ENCODE data around the gene PCDH9. TPM values are rescaled to one million over a fixed set of nuclear protein-coding genes. Genes with fewer than 3 reads are reported as not detected.

PCDH9 gene
- total and polyA plus RNA-seq, 2 experiments from 2014 or later = 0.31 to 0.52 TPM

DNA sequence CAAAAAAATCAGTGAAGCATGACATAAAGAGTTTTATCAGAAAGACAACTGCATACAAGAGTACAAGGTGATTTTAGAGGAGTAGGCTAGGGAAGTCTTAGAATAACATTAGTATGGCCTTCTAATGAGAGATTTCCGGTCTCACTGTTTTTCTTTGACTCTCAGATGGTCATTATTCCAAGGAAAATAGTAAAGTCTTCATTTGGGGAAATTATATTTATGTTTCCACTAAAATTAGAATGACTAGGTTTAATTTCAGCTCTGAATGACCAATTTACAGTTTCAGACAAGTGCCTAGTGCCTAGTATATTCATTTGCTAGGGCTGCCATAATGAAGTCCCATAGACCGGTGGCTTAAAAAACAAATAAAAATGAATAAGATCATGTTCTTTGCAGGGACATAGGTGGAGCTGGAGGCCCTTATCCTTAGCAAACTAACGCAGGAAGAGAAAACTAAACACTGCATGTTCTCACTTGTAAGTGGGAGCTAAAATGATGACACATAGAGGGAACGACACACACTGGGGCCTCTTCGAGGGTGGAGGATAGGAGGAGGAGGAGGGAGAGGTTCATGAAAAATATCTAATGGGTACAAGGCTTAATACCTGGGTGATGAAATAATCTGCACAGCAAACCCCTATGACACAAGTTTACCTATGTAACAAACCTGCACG is 303.1 kb downstream of the PCDH9 start:
- H3K4me1 ChIP-seq (ENCODE audit: insufficient read depth) = peaks cover 16% of the 10 kb centered on the region
- TF ChIP-seq JUNB (IDR thresholded peaks at IDR 0.05; ENCODE audit: unreplicated experiment) = no peak
- TF ChIP-seq, protein P1, sequence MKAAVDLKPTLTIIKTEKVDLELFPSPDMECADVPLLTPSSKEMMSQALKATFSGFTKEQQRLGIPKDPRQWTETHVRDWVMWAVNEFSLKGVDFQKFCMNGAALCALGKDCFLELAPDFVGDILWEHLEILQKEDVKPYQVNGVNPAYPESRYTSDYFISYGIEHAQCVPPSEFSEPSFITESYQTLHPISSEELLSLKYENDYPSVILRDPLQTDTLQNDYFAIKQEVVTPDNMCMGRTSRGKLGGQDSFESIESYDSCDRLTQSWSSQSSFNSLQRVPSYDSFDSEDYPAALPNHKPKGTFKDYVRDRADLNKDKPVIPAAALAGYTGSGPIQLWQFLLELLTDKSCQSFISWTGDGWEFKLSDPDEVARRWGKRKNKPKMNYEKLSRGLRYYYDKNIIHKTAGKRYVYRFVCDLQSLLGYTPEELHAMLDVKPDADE (IDR thresholded peaks at IDR 0.05) = no peak
- no peak for TF ChIP-seq EZH2phosphoT487 (IDR thresholded peaks at IDR 0.05; ENCODE audit: unreplicated experiment)
- TF ChIP-seq ZNF462 (CRISPR knock-in tag; IDR thresholded peaks at IDR 0.05) = no peak
- no peak for TF ChIP-seq STAT1 (IDR thresholded peaks at IDR 0.05; ENCODE audit: unreplicated experiment)
- no peak for TF ChIP-seq CREB1 (CRISPR knock-in tag; IDR thresholded peaks at IDR 0.05; ENCODE audit: low read depth)
- no peaks in the 10 kb centered on the region for H3K9me2 ChIP-seq (ENCODE audit: insufficient read depth)
- Mint-ChIP-seq H3K36me3 (ENCODE audit: low read depth) (no peaks in the 10 kb centered on the region), H3K4me3 (no peak overlapping the region), H3K9me3 (no peaks in the 10 kb centered on the region), H3K4me1 (peaks cover 15% of the 10 kb centered on the region), H3K27me3 (ENCODE audit: insufficient read depth, low read depth, poor library complexity) (no peaks in the 10 kb centered on the region), H3K27ac (no peak overlapping the region)
- H3K36me3 ChIP-seq (ENCODE audit: insufficient read depth) = no peaks in the 10 kb centered on the region
- DNase-seq (ENCODE audit: low spot score) (no peak), ATAC-seq (no peak)
- H4K20me1 ChIP-seq (replicated peaks; ENCODE audit: insufficient read depth) = no peaks in the 10 kb centered on the region
- H2AFZ ChIP-seq = no peak overlapping the region; the same call in 1 of the 2 replicates
- H3K4me2 ChIP-seq = peak overlapping the region; percentile 42
- H3K27ac ChIP-seq (ENCODE audit: low read depth) = no peak overlapping the region
- no peak overlapping the region for H3K4me3 ChIP-seq
- H3K27me3 ChIP-seq (ENCODE audit: insufficient read depth) = no peaks in the 10 kb centered on the region
- H3F3A ChIP-seq (replicated peaks; ENCODE audit: low read depth) = no peaks in the 10 kb centered on the region
- no peaks in the 10 kb centered on the region for H3K79me2 ChIP-seq (replicated peaks; ENCODE audit: insufficient read depth)

All from GM23338 (cell line).